HG03460 (cell line): ENCODE data around the gene TMEM52.
A peak's percentile ranks its signal among the peaks of the same experiment; 100 is the strongest.
"Not testable (repeated sequence)": the region's sequence is repeated elsewhere in the genome, so short reads cannot be mapped to it uniquely, and the experiment has no call there.

Experiments
- ATAC-seq: cut with Tn5 transposase; IDR thresholded peaks from one replicate; pipeline ENCODE4 v1.9.1; 2021; ENCODE audit not compliant: unreplicated experiment

The TMEM52 gene

DNA sequence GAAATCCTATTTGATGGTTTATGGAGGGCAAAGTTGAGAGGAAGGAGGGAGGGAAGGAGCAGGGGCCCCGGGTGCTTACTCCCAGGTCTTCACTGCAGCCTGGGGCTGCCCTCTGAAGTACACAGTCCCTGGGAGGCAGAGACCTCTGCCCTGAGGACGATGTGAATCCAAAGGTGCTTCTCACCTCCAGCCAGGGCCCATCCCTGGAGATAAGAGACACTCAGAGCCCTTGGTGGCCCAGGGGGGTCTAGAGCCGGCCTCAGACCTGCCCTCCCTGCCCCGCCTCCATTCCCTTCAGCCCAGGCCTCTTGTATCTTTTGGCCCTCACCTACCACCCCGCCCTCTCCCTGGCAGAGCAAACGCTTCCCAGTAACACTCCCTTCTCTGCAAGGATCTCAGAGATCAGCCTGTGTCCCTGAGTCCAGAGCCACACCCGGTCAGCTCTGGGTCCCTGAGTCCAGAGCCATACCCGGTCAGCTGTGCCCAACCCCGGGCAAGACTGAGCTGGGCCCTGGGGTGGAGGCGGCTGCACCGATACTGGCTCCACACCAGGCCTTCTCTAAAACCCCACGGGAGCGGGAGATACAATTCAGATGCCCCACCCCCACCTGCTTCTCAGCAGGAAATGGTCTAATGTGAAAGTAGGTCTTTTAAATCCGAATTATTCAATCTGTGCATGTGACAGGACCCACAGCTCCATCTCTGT, 24.6 kb downstream of the TMEM52 start:
- ATAC-seq = no peak

- ATAC-seq = no peak
These were observed 25.1 kb downstream of the TMEM52 start for GRCh38 chr1:1893997-1894353.

DNA sequence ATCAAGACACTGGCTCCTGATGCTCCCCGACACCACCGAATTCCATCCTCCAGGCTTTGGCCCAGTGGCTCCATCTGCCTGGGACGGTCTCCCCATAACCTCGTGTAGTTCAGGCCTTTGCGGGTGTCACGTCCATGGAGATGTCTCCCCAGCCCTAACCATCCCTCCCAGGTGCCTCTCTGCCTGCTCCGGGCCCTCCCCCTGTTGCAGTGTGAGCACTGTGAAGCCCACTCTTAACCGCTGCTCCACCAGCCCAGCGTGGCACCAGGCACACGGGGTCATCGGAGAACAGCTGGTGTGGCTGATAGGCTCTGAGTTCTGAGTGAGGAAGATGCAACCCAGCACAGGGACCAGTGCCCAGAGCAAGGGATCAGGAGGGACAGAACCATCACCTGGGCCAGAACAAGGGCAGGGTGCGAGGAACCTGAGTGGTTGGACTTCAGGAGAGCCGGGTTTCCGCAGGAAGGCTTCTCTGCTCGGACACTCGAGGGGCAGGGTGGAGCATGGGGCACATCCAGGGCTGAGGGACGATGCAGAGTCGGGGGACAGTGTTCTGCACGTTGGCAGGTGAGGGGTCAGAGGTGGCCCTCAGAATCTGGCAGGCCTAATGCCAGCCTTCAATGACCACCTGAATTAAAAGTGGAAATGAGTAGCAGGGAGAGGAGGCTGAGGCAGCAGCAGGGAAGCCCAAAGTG, 25.6 kb downstream of the TMEM52 start:
- ATAC-seq = no peak

DNA sequence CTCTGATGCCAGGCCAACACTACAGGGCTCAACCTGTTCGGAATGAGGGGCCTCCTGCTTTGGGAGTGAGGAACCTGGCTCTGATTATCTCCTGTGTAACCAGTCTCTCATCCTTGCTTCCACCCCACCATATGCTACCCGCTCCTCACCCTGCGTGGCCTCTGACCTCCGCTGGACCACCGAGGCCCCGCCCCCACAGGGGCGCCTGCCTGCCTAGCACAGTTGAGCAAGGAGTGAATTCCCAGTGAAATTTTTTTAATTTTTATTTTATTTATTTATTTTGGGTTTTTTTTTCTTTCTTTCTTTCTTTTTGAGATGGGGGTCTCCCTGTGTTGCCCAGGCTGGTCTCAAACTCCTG, 26.3 kb downstream of the TMEM52 start:
- no peak for ATAC-seq

DNA sequence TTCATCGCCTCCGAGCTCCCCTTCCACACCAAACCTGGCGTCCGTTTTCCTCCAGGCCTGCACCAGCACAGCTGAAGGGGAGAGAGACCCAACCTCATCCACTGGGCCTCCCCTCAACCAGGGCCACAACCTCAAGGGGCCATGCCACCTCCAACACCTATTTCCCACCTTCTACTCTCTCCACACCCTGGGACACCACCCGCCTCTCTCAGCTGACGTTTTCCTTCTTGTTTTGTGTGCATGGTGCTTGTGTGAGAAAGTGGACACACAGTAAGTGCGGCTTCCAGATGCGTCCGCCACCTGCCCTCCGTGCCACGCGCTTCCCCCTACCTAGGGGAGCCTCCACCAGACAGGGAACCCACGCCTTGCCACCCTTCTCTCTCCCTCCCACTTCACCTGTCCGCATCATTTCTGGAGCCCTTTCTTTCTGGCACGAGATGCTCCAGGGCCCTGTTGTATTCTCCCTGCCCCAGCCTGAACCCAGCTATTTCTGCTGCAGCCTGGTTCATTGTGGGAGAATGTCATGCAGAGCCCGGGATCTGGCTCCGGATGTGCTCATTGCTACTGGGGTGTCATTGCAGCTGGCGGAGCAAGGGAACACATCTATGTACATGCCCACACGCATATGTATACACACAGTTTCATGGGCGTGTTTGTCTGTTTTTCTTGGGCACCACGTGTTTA, 26.9 kb downstream of the TMEM52 start:
- no peak for ATAC-seq

GRCh38 chr1:1891349-1892078, 27.6 kb downstream of the TMEM52 start:
- ATAC-seq = peak; percentile 33

- ATAC-seq = peak; percentile 51
These were observed 28.4 kb downstream of the TMEM52 start, which contains the start of gene GNB1 for GRCh38 chr1:1890506-1891348. TSS of gene GNB1 (minus strand) at chr1:1891087. CDS start at chr1:1825453, 65,634 bp downstream.

DNA sequence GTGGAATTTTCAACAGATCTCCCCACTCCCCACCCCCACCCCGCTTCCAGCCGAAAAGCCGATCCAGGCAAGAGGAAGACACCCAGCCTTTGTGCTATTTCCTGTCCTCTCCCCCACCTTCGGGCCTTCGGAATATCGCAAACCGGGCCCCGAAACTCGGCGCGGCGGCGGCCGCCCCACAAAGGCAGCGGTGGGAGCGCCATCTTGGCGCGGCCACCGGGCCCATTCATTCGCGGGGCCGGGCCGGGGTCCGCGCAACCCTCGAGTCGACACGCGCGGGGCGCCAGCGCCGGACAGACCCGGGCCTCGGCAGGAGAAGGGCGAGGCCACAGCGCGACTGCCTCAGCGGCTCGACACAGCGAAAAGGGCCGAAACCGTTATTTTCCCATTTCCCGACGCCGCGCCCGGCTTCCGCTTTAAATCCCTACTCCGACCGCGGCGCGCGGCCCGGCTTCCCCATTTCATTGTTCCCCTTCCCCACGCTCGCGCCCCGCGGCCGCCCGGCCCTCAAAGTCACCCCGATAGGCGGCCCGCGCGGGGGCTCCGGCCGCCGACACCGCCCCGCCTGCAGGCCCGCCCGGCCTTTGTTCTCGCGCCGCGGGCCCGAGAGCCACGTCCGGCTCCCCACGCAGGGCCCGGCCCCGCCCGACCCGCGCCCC, 29.1 kb downstream of the TMEM52 start:
- ATAC-seq = peak; percentile 23

DNA sequence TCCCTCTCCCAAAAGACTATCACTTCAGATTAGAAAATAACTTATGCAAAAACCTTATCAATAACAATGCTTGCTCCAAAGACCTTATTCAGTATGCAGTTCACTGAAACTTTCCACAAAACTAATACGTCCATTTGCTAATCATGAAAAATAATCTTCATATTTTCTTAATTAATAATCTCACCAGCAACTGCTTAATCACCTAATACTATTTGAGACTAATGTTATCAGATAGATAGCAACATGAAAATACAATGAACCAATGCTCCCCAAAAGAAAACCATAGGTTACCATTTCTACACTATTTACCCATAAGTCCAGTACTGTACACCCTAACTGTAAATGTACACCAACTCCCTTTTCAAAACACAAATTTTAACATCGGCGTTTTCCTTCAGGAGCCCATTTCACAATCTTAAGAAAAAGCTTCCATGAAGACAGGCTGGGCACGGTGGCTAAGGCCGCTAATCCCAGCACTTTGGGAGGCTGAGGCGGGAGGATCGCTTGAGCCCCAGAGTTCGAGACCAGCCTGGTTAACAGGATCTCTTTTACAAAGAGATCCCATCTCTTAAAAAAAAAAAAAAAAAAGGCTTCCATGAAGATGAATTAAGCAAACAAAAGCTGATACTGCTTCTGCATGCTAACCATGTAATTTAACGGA, 29.9 kb downstream of the TMEM52 start:
- ATAC-seq = no peak

DNA sequence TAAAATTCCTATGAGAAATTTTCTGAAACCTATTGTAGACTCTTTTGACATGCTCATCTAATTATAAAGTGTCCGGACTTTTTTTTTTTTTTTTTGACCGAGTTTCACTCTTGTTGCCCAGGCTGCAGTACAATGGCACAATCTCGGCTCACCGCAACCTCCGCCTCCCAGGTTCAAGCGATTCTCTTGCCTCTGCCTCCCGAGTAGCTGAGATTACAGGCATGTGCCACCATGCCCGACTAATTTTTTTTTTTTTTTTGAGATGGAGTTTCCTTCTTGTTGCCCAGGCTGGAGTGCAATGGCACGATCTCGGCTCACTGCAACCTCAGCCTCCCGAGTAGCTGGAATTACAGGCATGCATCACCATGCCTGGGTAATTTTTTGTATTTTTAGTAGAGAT, 35.2 kb downstream of the TMEM52 start:
- ATAC-seq = not testable (repeated sequence)

GRCh38 chr1:1883092-1883873, 35.8 kb downstream of the TMEM52 start:
- no peak for ATAC-seq

DNA sequence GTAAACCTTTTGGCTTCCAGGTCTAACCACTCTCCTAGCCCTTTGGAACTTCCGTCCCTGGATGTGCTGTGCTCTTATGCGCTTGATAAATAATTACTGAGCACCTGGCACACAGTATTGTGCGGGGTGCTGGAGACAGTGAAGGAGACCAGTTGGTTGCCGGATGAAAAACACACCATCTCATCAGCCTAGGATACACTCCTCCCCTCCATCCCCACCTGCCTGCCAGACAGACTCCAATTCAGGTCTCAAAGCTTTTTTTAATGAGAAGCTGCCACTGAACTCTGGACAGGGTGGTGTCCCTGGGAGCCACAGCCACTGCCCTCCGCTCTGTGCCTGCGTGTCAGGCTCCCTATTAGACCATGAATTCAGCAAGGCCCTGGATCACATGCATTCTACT, 37.4 kb downstream of the TMEM52 start:
- ATAC-seq = no peak

GRCh38 chr1:1880617-1881312, 38.3 kb downstream of the TMEM52 start:
- ATAC-seq = no peak

- ATAC-seq = no peak
These were observed 39.1 kb downstream of the TMEM52 start for GRCh38 chr1:1879942-1880341.

GRCh38 chr1:1877865-1878436, 41.1 kb downstream of the TMEM52 start:
- no peak for ATAC-seq

GRCh38 chr1:1876335-1876930, 42.6 kb downstream of the TMEM52 start:
- ATAC-seq = no peak

GRCh38 chr1:1875932-1876331, 43.1 kb downstream of the TMEM52 start:
- ATAC-seq = no peak
